NT2/D1 (cell line): ENCODE measurements around the gene ZDHHC1.

Experiments
- YY1 ChIP-seq: IDR thresholded peaks from 2 replicates; pipeline ENCODE4 v1.6.1; 2011; ENCODE audit not compliant: insufficient read length, insufficient read depth
- ZNF274 ChIP-seq: IDR thresholded peaks from 2 replicates; pipeline ENCODE4 v1.6.1; 2011; ENCODE audit warnings: mild to moderate bottlenecking, low read depth, low read length

DNA sequence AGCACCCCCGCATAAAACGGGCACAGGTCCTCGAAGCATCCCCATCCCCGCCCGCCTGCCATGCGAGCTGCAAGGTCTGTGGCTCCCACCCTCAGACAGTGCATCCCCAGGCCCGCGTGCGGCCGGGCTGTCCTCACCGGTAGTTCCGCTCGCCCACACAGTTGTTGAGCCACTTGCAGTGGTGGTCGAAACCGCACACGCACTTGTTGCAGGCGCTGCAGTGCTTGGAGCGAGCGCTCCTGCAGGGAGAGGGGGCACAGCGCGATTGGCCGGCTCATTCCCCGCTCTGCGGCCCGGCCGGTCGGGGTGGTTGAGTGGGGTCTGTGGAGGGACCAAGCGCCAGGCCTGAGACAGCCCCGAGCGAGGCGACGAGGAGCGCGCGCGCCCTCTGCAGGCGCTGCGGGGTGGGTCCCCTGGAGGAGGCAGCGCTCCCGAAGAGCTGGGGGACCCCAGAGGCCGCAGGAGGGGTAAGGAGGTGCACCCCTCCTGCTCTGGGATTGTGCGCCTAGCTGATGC lies 17.0 kb downstream of the ZDHHC1 start:
- TF ChIP-seq YY1 (no peak), ZNF274 (no peak)
